Activated CD4-positive, alpha-beta memory T cell treated with anti-CD3 and anti-CD28 coated beads for 36 hours (primary cell): ENCODE measurements around the gene BBOF1. TPM values are rescaled to one million over a fixed set of nuclear protein-coding genes. Genes with fewer than 3 reads are reported as not detected.

Experiments used
- CTCF ChIA-PET: fragments of 350-600 bp; sonication (Branson Sonifier 250); formaldehyde crosslinking; loops from one replicate; lab custom pipeline; 2021; ENCODE audit warnings: antibody characterized with exemption, inconsistent platforms; lab: Charles Lee
- POLR2A ChIA-PET: fragments of 350-600 bp; sonication (Branson Sonifier 250); formaldehyde crosslinking; loops from one replicate; lab custom pipeline; 2021; ENCODE audit warnings: antibody characterized with exemption; lab: Charles Lee
- DNase-seq: peaks from one replicate; pipeline ENCODE4 v3.0.0-alpha.2; 2020
- H3K27ac Mint-ChIP-seq: one replicate; pipeline ENCODE4 v1.8.0; 2021; ENCODE audit warnings: mixed read lengths
- H3K27me3 Mint-ChIP-seq: one replicate; pipeline ENCODE4 v1.8.0; 2021; ENCODE audit warnings: mixed read lengths
- H3K36me3 Mint-ChIP-seq: one replicate; pipeline ENCODE4 v1.8.0; 2021; ENCODE audit warnings: mixed read lengths
- H3K4me1 Mint-ChIP-seq: one replicate; pipeline ENCODE4 v1.8.0; 2021; ENCODE audit warnings: low read depth, mixed read lengths
- H3K4me3 Mint-ChIP-seq: one replicate; pipeline ENCODE4 v1.8.0; 2021; ENCODE audit warnings: mild to moderate bottlenecking, mixed read lengths
- H3K9me3 Mint-ChIP-seq: one replicate; pipeline ENCODE4 v1.8.0; 2021; ENCODE audit warnings: mixed read lengths
- intact Hi-C: fragments of 100-400 bp; cut with micrococcal nuclease; formaldehyde crosslinking; loops from one replicate; pipeline ENCODE4 v1.15.1; 2023
- total RNA-seq, 2 experiments: library from RNA; stranded (reverse); gene quantifications; one replicate each; pipeline ENCODE4 v1.2.3, GENCODE V29; 2021

Gene BBOF1
- total RNA-seq, 2 experiments from 2014 or later = 1.0 to 1.3 TPM

DNA sequence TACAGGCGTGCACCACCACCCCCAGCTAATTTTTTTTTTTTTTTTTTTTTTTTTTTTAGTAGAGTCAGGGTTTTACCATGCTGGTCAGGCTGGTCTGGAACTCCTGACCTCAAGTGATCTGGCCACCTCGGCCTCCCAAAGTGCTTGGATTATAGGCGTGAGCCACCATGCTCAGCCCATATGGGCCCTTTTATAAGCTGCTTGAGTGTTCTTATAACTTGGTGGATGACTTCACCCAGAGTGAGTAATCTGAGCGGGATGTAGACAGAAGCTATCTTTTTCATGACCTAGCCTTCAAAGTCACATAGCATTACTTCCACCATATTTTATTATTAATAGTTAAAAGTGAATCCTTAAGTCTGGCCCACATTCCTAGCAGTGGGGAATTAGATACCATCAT is 16.4 kb downstream of the BBOF1 start:
- no peaks in the 10 kb centered on the region for H3K36me3 Mint-ChIP-seq
- H3K27me3 Mint-ChIP-seq = no peaks in the 10 kb centered on the region
- intact Hi-C loops = loop anchor here (5.0 kb wide), 1 partner anchor 83 kb away; the partner anchor contains the start of genes COQ6 and FAM161B
- no peak overlapping the region for H3K27ac Mint-ChIP-seq
- DNase-seq = no peak
- no peaks in the 10 kb centered on the region for H3K4me1 Mint-ChIP-seq
- ChIA-PET POLR2A (no interaction called here), CTCF (interaction anchor here (1.1 kb wide), 1 partner anchor 28 kb away, joined by 4 read pairs; no protein-coding TSS in a partner anchor)
- H3K4me3 Mint-ChIP-seq = no peak overlapping the region
- no peaks in the 10 kb centered on the region for H3K9me3 Mint-ChIP-seq

DNA sequence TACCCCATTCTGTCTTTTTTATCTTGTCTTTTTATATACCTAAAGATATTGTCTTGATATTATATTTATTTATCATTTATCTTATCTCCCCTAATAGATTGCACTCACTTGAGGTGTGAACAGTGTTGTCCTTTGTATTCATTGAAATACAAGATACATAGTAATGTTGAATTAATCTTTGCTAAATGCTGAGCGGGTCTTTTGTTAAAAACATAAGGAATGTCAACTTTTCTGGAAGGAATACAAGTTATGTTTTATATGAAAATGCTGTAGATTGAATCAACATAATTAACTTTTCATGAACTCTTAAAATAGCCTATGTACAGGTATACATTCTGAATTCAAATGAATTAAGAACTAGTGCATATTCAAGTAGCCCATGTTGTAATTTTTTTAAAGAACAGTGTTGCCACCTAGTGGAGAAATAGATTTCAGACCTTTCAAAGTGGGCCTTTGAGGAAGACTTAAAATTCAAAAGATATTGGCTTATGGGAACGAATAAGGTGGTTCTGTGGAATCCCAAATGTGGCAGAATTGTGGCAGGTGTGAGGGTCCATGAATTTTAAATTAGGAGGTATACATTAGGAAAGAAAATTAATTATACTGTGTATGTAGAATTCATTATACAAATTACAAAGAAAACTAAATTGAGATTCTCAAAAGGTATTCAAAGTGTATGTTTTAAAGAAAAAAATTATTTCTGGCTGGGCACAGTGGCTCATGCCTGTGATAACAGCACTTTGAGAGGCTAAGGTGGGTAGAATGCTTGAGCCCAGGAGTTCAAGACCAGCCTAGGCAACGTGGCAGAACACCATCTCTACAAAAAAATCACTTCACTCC is 19.1 kb downstream of the BBOF1 start:
- no peak for DNase-seq
- Mint-ChIP-seq H3K27me3 (no peaks in the 10 kb centered on the region), H3K27ac (no peak overlapping the region), H3K36me3 (no peaks in the 10 kb centered on the region), H3K4me3 (no peak overlapping the region), H3K4me1 (no peaks in the 10 kb centered on the region), H3K9me3 (no peaks in the 10 kb centered on the region)
- intact Hi-C loops = loop anchor here (5.0 kb wide), 1 partner anchor 86 kb away; the partner anchor contains the start of genes COQ6 and FAM161B
- ChIA-PET POLR2A (no interaction called here), CTCF (interaction anchor here (0.6 to 1.4 kb wide), 3 partner anchors 28 to 993 kb away, joined by 3 read pairs; no protein-coding TSS in a partner anchor)

DNA sequence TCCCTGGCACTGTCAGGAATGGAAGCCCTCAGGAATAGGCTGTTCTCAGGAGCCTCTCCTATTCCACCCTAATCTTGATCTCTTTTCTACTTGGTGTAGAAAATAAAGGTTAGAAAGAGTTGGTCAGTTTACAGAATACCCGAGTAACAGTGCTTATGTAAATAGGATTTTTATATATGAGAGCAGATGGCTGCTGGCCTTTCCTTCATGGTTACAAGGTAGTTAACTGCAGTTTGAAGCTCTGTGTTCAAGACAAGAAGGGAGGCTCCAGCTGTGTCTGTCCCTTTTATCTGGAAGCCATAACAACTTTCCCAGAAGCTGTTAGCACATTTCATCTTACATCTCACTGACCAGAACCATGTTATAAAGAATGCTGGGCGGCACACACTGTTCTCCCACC is 23.1 kb downstream of the BBOF1 start:
- Mint-ChIP-seq H3K4me3 (no peak overlapping the region), H3K27me3 (no peaks in the 10 kb centered on the region), H3K4me1 (no peaks in the 10 kb centered on the region), H3K27ac (no peak overlapping the region), H3K36me3 (no peaks in the 10 kb centered on the region), H3K9me3 (no peaks in the 10 kb centered on the region)
- no peak for DNase-seq
- intact Hi-C loops = loop anchor here (10.0 kb wide), 1 partner anchor 327 kb away; the partner anchor contains the start of gene PNMA1
- CTCF ChIA-PET = no interaction called here
- POLR2A ChIA-PET = no interaction called here

DNA sequence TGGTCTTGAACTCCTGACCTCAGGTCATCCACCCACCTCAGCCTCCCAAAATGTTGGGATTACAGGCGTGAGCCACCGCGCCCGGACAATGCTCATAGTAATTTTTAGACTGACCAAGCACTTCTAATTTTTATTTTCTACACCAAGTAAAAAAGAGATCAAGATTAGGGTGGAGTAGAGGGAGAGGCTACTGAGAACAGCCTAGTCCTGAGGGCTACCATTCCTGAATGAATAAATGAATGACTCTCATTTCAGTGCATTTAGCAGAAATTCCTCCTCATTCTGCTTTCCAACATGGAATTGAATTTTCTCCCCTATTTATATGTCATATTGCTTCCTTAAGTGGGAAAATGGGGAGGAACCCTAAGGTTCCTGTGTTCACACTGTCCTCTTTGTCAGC is 26.4 kb downstream of the BBOF1 start:
- H3K36me3 Mint-ChIP-seq = no peaks in the 10 kb centered on the region
- no peaks in the 10 kb centered on the region for H3K4me1 Mint-ChIP-seq
- H3K9me3 Mint-ChIP-seq = no peaks in the 10 kb centered on the region
- no peak for DNase-seq
- intact Hi-C loops = loop anchor here (10.0 kb wide), 1 partner anchor 331 kb away; the partner anchor contains the start of gene PNMA1
- no peak overlapping the region for H3K27ac Mint-ChIP-seq
- H3K4me3 Mint-ChIP-seq = no peak overlapping the region
- ChIA-PET POLR2A (no interaction called here), CTCF (no interaction called here)
- no peaks in the 10 kb centered on the region for H3K27me3 Mint-ChIP-seq

DNA sequence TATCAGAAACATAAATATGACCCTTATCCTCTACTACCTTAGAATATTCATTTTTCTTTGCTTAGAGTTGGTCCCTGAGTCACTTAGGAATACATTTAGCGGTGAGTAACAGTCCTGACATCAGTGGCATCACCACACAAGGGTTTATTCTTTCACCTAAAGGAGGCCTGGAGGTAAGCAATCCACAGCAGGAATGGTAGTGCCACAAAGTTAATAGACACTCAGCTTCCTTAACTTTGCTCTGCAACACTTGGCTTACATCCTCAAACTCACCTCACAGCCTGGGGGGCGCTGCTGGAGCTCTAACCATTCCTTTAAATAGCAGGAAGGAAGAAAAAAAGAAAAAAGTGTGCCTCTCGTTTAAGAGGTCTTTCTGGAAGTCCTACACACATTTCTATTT is 29.1 kb downstream of the BBOF1 start:
- Mint-ChIP-seq H3K4me3 (no peak overlapping the region), H3K9me3 (no peaks in the 10 kb centered on the region), H3K4me1 (no peaks in the 10 kb centered on the region), H3K36me3 (no peaks in the 10 kb centered on the region), H3K27ac (no peak overlapping the region), H3K27me3 (no peaks in the 10 kb centered on the region)
- ChIA-PET CTCF (no interaction called here), POLR2A (no interaction called here)
- no peak for DNase-seq
- intact Hi-C loops = loop anchor here (10.0 kb wide), 1 partner anchor 333 kb away; the partner anchor contains the start of gene PNMA1

DNA sequence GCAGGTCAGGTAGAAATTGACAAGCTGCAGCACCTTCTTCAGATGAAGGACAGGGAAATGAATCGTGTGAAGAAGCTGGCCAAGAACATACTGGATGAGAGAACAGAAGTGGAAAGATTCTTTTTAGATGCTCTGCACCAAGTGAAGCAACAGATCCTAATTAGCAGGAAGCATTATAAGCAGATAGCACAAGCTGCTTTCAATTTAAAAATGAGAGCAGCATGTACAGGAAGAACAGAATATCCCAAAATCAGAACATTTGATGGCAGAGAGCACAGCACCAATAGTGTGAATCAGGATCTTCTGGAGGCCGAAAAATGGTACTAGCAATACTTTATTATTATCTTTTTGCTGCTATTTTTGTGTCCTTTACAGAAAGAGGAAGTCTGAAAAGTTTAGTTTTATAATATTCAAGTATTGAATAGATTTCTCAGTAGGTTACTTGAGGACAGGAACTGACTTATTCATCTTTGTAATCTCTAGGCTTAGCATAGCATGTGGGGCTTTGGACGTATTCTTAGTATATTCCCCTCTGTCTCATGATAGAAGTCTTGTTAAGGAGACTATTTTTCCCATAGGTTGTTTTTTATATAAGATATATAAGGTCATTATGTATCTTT is 30.8 kb downstream of the BBOF1 start:
- DNase-seq = no peak
- ChIA-PET CTCF (no interaction called here), POLR2A (no interaction called here)
- Mint-ChIP-seq H3K4me1 (no peaks in the 10 kb centered on the region), H3K27ac (no peak overlapping the region), H3K4me3 (no peak overlapping the region), H3K9me3 (no peaks in the 10 kb centered on the region), H3K27me3 (no peaks in the 10 kb centered on the region), H3K36me3 (no peaks in the 10 kb centered on the region)
- intact Hi-C loops = loop anchor here (10.0 kb wide), 1 partner anchor 335 kb away; the partner anchor contains the start of gene PNMA1

DNA sequence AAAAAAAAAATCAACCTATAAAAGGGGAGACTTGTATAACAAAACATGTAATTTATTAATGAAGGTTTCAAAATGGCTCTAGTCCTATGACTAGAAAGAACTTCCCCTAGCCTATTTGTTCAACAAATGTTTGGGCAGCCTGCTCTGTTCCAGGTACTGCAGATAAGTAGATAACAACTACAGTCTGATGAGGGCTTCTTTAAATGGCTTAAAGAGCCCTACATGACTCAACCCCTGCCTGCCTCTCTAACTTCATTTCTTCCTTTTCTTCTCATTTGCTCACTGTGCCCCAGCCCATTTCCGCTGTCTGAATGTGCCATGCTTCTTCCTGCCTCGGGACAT is 43.6 kb downstream of the BBOF1 start:
- Mint-ChIP-seq H3K27me3 (no peaks in the 10 kb centered on the region), H3K36me3 (peaks cover 25% of the 10 kb centered on the region), H3K9me3 (no peaks in the 10 kb centered on the region), H3K4me1 (no peaks in the 10 kb centered on the region), H3K27ac (no peak overlapping the region), H3K4me3 (no peak overlapping the region)
- no peak for DNase-seq
- ChIA-PET CTCF (no interaction called here), POLR2A (no interaction called here)
- intact Hi-C loops = no loop called here

DNA sequence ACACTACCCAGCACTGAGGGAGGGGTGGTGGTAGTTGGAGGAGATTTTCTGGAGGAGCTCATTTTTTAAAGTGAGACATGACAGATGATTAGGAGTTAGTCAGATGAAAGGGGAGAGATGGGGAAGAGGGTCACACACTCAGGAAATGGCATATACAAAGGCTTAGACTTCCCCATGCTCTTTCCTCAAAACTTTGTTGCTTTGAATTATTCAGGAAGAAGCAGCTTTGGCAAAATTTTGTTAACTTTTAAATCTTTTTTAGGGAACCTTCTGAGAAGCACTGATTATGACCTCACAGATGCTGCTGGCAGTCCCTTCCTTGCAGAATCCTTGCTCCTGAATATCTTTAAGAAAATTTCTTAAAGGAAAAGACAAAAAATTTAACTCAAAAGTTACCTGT is 45.3 kb downstream of the BBOF1 start:
- ChIA-PET POLR2A (no interaction called here), CTCF (no interaction called here)
- no peak overlapping the region for H3K27ac Mint-ChIP-seq
- no peaks in the 10 kb centered on the region for H3K4me1 Mint-ChIP-seq
- H3K4me3 Mint-ChIP-seq = no peak overlapping the region
- no peaks in the 10 kb centered on the region for H3K9me3 Mint-ChIP-seq
- H3K36me3 Mint-ChIP-seq = peaks cover 22% of the 10 kb centered on the region
- DNase-seq = no peak
- intact Hi-C loops = no loop called here
- no peaks in the 10 kb centered on the region for H3K27me3 Mint-ChIP-seq

DNA sequence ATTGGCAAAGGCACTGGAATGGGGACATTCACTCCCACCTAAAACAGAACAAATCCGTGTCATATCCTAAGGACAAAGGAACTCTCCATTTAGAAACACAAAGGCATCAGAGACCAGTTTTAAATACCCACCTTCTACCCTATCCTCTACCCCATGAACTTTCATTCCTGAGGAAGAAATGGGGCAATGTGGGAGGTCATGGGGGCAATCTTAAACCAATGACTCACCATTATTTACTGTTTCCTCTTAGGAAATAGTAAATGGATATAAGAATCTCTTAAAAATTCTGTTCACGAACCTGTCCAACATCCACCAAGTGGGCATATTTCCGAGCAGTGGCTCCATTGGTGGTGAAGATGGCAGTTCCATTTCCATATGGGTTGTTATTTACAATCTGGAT is 45.7 kb downstream of the BBOF1 start:
- POLR2A ChIA-PET = no interaction called here
- CTCF ChIA-PET = no interaction called here
- H3K27me3 Mint-ChIP-seq = no peaks in the 10 kb centered on the region

DNA sequence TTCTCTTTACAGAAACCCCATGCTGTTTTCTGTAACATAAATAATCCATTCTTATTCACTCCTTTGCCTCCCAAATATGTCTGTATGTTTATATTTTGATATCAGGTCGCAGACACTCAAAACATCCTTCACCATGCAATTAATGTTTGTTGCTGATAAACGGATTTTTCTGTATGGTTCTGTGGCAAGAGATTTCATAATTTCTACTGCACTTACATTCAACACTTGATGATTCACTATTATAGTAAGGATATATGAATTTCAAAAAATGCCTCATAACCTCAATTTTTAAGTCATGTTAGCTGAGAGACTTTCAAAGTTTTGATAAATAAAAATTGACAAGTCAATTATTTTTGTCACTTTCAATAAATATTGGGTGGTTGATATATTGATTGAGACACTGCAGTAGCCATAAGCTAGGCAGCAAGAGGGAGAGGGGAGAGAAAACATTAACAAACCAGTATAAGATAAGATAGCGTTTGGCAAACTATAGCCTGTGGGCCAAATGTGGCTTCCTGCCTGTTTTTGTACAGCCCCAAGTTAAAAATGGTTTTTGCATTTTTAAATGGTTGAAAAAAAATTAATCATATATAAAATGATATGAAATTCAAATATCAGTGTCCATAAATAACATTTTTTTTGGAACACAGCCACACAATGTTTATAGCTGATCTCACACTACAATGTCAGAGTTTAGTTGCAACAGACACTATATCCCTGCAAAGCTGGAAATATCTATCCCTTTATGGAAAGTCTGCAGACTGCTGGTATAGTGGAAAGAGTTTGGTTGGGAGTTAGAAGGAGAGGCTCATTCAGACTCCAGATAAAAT is 46.8 kb downstream of the BBOF1 start:
- Mint-ChIP-seq H3K36me3 (peaks cover 17% of the 10 kb centered on the region), H3K27ac (no peak overlapping the region), H3K9me3 (no peaks in the 10 kb centered on the region), H3K27me3 (no peaks in the 10 kb centered on the region), H3K4me3 (no peak overlapping the region), H3K4me1 (no peaks in the 10 kb centered on the region)
- ChIA-PET POLR2A (no interaction called here), CTCF (interaction anchor here (1.6 kb wide), 1 partner anchor 27 kb away, joined by 3 read pairs; no protein-coding TSS in a partner anchor)
- no peak for DNase-seq
- intact Hi-C loops = no loop called here

More for the DNA sequence above, 45.7 kb downstream of the BBOF1 start:
- H3K36me3 Mint-ChIP-seq = peaks cover 19% of the 10 kb centered on the region
- no peak overlapping the region for H3K27ac Mint-ChIP-seq
- no peak overlapping the region for H3K4me3 Mint-ChIP-seq
- no peaks in the 10 kb centered on the region for H3K4me1 Mint-ChIP-seq
- no peak for DNase-seq
- intact Hi-C loops = no loop called here
- no peaks in the 10 kb centered on the region for H3K9me3 Mint-ChIP-seq

DNA sequence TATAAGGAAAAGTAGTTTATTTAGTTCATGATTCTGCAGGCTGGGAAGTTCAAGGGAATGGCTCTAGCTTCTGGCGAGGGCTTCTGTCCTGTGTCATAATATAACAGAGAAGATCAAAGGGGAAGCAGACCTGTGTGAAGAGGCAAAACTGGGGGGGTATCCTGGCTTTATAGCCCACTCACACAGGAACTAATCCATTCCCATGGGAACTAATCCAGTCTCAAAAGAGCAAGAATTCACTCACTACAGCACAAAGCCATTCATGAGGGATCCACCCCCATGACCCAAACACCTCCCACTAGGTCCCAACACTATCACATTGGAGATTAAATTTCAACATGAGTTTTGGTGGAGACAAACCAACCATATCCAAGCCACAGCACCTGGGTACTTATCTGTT is 58.3 kb downstream of the BBOF1 start:
- H3K36me3 Mint-ChIP-seq = peaks cover 3% of the 10 kb centered on the region

More for the DNA sequence above, 58.3 kb downstream of the BBOF1 start:
- Mint-ChIP-seq H3K27me3 (no peaks in the 10 kb centered on the region), H3K27ac (no peak overlapping the region), H3K4me1 (no peaks in the 10 kb centered on the region), H3K9me3 (no peaks in the 10 kb centered on the region), H3K4me3 (no peak overlapping the region)
- no peak for DNase-seq
- ChIA-PET POLR2A (interaction anchor here (0.6 to 1.1 kb wide), 2 partner anchors 58 to 128 kb away, joined by 3 to 7 read pairs; partner anchors contain the start of genes BBOF1, ENTPD5 and FAM161B), CTCF (no interaction called here)
- intact Hi-C loops = no loop called here
